ENCODE measurements around the gene LRRC36.
"Not testable (repeated sequence)": the region's sequence is repeated elsewhere in the genome, so short reads cannot be mapped to it uniquely, and the experiment has no call there.

The LRRC36 gene

DNA sequence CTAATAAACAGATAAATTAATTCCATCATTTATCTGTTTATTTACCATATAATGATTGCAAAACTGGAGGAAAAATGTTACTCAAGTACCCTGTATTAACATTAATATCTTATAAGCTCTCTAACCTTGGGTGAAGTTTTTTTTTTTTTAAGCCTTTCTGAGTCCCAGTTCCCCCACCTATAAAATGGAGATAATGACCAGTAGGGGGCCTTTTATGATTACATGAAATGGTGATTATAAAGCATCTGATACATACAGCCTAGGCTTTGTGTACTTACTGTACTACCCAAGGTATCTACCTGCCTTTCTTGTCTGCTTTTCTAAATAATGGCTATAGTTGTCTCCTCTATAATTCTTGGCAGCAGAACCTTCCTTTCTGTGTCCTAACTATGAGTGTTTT, 22.6 kb downstream of the LRRC36 start:
- DNase-seq = peak; percentile 43

DNA sequence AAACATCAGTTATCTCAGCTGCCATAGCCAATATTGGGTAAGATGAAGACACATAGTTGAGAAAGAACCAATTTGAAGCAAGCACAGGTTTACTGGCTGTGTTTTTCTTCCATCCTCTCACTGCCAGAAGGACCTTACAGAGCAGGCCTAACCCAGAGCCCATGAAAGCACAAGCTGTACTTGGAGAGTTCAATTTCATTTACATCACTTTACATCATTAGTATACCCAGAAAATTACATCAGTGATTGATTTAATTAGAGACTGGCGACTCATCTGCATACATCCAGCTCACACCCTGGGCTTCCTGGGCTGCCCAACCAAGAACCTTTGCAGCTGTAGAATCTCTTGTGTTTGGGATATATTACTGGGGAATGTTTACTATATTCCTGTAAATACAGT, 23.7 kb downstream of the LRRC36 start:
- no peak for DNase-seq

DNA sequence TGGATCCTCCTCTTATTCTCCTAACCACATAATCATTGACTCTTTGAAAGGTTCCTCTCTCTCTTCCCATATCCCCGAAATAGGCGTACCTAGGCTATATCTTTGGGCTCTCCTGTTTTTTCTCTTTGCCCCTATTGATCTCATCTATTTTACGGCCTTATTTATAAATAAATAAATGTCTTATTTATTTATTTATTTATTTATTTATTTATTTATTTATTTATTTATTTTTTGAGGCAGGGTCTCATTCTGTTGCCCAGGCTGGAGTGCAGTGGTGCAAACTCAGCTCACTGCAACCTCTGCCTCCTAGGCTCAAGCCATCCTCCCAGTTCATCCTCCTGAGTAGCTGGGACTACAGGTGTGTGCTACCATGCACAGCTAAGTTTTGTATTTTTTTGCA, 25.8 kb downstream of the LRRC36 start:
- not testable (repeated sequence) for DNase-seq

DNA sequence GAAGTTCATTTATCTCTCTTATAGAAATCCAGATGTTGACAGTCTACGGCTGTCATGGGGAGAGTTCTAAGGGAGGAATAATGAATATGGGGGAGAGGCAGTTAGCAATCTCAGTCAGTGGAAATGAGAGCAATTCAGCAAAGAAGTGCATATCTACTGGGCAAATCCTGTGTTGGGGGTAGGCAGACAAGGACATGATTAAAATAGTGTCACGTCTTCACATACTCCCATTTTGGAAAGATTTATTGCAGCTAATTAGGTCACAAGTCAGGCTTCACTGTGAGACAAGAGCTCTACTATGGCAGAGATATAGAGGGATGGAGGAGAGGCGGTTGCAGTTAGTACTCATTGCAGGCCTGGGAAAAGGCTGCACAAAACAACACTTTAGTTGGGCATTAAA, 29.8 kb downstream of the LRRC36 start:
- no peak for DNase-seq

DNA sequence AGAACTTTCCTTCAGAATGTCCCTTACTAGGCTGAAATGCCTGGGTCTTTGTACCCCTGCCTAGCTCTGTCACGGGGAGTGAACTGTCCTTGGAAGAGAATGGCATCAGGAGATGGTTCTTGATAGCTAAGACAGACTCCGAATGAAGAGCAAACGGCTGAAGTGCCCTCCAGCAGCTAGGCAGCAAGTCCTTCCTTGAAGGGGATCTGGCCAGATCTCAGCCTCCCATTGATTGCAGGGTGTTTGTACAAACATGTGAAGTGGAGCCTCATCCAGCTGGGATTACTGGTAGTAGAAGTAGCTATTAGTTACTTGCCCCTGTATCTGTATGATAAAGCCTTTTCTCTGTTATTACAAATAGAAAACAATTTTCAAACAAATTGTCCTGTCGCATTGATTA, 30.9 kb downstream of the LRRC36 start:
- DNase-seq = no peak

DNA sequence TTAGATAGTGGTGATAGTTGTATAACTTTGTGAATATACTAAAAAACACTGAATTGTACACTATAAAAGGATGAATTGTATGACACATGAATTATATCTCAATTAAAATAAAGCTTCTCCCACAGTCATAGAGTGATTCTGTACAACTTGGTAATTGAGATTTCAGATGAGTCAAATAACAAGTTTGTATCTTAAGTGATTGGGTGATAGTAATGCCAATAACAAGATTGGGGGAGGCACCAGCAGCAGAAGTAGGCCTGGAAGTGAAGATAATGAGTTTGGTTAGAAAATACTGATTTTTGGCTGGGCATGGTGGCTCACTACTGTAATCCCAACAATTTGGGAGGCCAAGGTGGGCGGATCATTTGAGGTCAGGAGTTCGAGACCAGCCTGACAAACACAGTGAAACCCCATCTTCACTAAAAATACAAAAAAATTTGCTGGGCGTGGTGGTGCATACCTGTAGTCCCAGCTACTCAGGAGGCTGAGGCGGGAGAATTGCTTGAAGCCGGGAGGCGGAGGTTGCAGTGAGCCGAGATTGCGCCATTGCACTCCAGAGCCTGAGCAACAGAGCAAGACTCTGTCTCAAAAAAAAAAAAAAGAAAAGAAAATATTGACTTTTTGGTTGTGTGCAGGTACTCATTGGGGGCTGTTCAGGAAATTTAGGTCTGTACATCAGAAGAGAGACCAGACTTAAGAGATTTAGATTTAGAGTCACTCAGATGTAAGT, 33.1 kb downstream of the LRRC36 start:
- DNase-seq = not testable (repeated sequence)

DNA sequence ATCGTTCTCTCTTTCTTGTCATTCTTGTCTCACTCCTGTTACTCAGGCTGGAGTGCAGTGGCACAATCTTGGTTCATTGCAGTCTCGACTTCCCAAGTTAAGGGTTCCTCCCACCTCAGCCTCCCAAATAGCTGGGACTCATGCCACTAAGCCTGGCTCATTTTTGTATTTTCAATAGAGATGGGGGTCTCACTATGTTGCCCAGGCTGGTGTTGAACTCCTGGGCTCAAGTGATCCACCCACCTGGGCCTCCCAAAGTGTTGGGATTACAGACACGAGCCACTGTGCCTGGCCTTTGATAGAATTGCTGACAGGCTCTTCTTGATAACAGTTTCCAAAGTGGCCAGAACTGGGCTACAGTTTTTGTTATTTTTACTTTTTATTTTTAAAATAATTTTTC, 34.4 kb downstream of the LRRC36 start:
- DNase-seq = no peak

DNA sequence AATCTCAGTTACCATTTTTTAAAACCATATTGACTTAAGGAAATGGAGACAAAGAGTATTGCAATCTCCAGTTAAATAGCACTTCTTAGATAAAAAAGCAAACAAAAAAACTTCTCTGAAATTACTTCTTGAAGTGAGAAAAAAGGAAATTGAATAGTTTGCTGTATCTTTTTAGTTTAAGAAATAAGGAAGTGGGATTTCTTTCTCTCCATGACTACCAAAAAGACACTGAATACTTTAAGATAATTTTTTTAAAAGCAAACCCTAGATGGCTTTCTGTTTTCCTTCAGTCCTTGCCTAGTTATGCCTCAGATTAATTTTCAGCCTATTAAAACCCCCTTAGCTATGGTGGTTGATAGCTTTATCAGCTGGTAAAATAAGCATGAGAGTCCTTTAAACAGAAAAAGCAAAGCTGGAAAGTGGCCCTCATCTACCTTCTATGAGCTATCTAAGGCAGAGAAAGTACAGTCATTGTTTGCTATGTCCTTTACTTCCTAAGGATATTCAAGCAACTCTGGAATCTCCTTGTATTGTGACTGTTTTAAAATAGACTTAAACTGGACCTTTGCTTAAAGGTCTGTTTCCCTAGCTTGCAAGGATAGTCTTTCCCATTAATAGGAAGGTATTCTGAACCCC, 38.1 kb downstream of the LRRC36 start:
- no peak for DNase-seq

DNA sequence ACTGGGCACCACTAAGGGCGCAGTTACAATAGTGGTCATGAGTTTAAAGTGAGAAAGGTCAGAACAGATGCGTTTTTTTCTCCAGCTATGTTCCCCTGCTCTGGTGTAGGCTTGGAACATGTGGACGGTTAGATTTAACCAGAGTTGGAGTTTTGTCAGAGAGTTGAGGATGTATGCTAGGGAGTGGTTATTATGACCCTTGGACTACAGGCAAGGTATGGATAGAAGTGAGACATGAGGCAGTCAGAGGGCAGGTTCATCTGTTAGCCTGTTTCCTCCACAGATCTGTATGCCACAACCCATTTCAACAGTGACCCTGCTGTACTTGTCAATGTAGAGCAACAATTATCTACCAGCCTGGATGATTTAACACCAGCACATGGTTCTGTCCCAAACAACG, 44.0 kb downstream of the LRRC36 start:
- no peak for DNase-seq

DNA sequence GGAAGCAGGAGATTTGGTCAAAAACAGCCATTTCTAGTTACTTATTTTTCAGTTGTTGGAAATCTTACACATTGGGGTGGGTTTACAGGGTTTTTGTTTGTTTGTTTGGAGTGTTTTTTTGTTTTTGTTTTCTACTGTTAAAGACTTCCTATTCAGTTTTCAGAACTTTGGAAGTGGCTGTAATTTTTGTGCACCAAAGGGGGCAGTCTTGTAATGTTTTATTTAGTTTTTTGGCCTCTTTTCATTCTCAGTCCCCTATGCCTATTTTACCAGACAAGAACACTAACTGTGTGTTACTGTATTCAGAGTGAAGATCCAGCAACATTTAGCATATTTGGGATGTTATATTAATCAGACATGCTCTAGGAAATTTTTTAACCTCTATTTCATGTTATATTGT, 46.0 kb downstream of the LRRC36 start:
- DNase-seq = no peak

DNA sequence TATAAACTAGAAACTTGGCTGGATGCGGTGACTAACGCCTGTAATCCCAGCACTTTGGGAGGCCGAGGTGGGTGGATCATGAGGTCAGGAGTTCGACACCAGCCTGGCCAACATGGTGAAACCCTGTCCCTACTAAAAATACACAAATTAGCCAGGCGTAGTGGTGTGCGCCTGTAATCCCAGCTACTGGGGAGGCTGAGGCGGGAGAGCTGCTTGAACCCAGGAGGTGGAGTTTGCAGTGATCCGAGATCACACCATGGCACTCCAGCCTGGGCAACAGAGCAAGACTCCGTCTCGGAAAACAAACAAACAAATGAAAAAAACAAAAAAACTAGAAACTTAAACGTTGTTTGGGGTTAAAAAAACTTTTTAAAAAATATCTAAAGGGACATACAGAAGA, 49.4 kb downstream of the LRRC36 start:
- not testable (repeated sequence) for DNase-seq

DNA sequence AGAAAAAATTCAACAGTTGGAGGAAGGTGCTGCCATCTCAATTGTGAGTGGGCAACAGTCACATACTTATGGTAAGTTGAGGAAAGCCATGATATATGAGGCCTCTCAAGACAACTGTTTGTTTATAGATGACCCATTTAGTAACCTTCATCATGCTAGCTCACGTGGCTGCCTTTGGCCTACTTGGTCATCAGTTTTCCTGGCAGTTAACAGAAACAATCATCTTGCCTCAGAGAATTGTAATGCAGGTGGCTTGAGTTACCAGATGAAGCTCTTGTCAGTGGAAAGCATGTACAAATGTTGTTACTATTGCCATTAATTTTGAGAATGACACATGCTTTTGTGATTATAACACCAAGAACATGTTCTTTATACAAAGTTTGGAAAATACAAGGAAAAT, 52.0 kb downstream of the LRRC36 start:
- DNase-seq = no peak

DNA sequence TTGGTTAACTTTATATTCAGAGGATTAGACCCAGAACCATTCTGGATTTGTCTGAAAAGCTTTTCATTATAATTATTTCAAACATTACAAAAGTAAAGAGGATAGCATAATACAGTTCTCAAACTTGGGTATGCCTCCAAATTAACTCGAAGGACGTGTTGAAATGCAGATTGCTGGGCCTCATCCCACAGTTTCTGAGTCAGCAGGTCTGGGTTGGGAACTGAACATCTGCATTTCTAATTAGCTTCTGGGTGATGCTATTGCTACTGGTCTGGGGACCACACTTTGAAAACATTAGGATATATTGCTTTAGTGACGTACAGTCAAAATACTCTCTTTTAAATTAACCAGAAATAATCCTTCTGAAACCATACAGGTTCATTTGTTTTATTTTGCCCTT, 56.7 kb downstream of the LRRC36 start:
- no peak for DNase-seq

DNA sequence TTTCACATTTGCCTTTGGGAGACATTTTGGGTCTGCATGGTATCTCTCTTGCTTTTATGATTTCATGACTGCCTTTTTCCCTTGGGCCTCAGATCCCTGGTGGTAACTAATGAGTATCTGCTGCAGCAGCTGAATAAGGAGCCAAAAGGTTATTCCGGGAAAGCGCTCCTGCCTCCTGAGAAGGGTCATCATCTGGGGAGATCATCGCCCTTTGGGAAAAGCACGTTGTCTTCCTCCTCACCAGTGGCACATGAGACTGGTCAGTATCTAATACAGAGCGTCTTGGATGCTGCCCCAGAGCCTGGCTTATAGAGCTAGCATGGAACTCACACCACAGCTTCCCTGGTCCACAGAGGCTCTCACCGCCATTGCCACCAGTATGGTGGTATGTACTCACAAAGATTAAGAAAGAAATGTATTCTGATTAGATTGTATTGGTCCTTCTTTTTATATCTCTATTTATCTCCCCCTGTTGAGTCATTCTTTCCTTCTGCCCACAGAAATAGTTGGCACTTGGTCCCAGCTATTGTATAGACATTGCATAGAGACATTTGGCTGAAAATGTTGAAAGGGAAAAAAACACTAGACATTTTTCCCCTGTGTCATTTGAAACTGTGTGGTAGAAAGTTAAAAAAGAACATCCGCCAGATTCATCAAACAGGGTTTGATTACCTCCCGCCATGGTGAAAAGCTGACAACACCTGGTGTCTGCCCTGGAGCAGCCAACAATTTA, 58.3 kb downstream of the LRRC36 start:
- no peak for DNase-seq

DNA sequence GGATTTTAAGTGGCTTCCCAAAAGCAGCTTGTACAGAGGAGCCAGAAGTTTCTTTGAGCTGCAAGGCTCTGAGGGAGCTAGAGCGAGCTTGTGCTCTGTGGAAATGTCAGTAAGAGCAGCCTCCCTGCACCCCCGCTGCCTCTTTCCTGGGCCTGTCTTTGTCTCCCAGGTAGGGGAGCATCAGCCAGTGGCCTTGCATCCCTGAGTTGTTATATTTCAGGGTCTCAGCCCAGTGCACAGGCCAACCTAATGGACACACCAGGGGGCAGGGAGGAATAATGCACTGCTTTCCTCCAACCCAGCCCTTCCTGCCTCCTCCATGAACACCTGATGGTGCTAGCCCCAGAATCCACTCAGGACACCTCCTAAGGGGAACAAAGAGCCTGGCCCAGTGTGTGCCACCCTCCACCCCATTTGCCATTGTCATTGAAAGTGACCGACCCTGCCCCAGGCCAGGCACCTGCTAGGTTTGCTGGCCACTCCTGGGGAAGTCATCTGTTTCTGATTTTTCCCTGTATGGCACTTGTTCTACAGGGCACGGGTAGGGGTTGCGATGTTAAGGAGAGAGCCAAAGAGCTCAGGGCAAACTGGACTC, 60.3 kb downstream of the LRRC36 start:
- DNase-seq = no peak

DNA sequence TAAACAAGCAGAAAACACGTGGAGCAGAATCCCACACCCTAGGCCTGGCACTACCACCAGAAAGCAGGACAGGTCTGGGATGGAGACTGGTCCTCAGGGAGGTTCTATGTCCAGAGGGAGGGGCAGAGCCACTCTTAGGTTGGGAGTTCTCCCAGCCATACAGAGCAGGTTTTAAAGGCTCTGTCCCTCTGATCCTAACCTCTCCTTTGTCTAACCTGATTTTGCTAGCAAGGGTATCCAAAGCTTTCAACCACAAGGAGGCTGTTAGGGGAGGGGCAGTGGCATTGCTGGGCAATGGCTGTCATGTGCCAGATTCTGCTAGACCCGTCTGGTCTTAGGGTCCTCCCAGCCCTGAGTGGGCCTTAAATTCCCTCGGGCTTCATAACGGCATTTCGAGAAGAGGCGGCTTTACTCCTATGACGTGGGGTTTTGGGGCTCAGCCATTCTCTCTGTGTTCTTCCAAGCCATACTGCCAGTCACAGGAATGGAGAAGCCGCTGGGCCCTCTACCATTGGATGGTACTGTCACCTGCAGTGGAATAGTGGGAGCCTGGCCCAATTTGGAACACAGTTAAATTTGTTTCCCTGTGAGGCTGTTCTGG, 61.0 kb downstream of the LRRC36 start:
- no peak for DNase-seq

DNA sequence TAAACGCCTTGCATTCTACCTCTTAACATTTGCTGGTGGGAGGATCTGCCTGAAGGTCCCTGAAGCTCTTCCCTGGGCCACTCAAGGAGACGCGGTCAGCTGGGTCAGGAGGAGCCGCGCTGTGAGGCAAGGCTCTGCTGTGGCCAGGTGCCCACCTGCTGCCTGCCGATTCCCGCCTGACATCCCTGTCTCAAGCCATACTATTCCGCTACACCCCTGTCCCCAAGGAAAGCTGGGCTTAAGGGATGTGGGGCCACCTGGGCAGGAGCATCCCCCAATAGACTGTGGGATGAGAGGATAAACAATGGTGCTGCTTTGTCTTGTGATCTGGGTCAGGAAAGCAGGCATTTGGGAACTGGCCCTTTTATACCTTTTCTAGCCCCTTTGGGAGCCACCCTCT, 61.6 kb downstream of the LRRC36 start:
- DNase-seq = no peak

DNA sequence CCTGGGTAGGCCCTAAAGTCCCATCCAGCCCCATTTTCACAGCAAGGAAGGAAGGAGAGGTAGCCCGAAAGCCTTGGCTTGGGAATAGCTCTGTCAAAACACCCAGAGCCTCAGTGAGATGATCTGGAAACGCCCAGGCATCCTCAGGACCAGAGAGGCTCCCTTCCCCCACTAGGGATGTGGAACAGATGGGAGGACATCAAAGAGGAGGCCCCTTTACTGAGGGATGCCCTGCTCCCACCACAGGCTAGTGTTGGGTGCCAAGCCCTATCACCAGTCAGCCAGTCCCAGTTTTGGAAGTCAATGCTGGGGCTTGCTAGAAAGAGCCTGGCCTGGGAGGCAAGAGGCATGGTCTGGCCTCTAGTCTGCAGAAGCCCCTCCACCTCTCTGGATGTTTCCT, 62.0 kb downstream of the LRRC36 start:
- no peak for DNase-seq

DNA sequence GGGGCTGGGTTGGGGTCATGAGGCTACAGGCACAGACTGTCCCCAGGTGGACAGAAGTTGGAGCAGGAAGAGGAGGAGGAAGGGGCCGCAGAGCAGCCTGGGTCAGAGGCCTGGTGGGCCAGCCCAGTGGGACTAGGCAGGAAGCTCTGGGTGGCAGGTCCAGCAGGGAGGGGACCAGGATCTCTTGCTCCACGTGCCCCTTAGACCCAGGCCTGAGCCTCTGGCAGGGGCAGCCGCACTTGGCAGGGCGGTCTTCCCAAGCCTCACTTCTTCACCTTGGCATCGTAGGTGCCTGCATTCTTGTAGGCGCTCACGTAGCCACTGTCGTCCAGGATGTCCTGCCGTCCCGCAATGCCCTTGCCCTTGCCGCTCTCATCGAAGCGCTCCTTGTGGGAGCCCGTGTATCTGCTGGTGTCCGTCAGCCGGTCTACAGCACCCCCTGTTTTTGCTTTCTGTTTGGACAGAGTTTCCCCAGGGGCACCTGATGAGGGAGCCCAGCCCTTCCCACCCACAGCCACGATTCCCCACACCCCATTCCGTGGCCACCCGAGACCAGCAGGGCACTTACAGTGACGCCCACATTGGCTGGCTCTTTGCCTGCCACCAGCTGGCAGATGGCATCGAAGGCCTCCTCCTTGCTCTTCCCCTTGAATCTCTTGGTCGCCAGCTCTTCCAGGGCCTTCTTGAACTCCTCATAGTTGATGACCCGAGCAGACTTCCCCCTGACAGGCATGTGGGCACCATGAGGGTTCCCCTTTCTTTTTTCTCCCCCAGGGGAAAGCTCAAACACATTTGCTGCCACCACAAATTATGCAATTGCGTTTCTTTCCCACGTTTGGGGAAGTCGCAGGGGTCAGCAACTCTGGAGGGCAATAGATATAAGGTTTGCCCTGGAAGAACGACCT, 63.5 kb downstream of the LRRC36 start:
- peak; percentile 27 for DNase-seq

DNA sequence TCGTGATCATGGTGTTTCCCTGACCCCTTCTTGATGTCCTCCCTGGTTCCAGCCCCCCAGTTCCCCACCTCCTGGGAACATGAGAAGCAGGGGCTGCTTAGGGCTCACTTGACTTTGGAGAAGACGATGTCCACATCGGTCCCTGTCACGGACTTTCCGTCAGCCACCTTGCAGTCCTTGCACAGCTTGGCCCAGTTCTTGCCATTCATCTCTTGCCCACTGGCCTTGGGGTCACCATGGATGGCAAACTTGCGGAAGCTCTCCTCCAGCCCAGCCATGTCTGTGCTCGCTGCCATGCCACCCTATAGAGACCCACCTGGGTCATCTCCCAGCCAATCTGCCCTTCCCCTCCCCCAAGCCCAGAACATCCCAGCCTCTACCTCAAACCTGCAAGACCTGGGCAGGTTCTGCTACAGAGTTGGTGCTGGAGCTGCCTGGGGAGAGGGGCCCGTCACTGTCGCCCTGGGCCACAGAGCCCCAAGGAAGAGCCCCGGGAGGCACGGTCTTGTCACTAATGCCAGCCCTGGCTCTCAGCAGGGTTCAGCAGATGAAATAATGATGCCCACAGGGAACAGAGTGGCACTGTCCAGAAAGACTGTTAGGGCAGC, 64.3 kb downstream of the LRRC36 start:
- no peak for DNase-seq

DNA sequence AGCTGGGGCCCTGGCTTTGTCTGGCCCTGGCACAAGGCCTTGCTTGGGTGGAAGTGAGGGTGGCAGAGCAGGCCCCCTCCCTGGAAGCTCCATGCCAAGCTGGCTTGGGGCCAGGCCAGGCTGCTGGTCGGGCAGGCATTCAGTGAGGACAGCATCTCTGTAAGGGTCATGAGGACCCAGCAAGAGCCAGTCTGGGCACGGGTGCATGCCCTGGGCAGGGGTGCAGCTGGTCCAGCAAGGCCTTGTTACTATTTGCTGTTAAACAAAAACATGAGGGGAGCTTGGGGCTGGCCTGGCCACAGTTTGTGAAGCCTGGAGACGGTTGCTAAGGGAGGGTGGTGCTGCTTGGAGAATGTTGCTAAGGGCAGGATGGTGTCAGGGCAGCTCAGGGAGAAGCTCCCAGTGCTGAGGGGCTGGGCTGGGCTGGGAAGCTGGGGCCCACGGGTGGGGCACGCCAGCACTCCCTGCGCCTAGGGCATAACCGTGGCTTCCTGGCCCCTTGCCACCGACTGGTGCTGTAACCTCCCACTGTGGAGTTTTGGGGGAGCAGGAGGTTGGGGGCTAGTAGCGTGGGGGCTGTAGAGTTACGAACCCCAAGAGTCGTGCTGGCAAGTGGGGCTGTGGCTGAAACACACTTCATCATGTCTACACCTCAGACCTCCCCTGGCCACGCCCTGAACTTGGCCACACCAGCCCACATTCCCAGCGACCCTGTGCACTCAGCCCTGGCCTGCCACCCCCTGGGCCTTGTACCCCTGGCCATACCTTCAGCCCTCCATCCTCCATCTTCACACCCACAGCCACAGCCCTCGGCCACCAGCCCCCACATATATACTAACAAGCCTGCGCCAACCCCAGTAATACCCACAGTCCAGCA, 65.0 kb downstream of the LRRC36 start:
- no peak for DNase-seq
